CD4-positive, alpha-beta T cell treated with Interleukin-6 for 4 hours (primary cell): Measurements from ENCODE around the gene CAMK2D.

Experiments used
- DNase-seq: peaks from one replicate; pipeline ENCODE4 v3.0.0-alpha.2; 2020; ENCODE audit warnings: mixed read lengths

CAMK2D gene

DNA sequence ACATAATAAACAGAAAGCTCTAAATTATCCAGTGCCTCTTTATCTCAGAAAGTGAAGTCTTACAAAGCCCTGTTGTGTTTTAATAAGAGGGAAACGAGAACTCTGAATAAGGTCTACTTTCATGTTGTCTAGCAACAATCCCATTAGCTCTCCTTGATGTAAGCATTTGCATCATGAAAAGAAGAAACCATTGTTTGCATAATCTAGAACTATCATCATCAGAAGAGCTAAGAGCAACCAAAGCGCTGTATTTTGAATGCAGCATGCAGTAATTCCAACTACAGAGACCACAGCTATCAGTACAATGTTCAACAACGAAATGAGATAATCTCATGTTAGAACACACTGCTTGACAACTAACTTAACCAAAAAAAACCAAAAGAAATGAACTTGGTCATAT is 257.1 kb downstream of the CAMK2D start:
- no peak for DNase-seq

DNA sequence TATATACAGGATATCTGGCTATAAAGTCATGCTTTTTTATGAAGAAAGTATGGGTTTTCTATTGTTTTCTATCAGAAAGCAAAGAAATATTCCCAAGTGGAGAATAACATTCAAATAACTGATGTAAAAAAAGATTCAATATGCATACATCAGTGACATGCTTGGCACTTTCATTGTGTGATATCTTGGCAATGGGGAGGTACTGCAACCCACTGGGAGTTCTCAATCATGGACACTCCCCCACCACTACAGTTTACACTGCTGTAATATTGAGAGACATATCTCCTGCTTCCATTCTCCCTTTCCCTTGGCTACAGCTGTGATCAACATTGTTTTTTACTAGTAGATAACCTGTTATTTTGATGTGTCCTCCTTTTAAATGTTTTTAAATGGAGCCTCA is 257.8 kb downstream of the CAMK2D start:
- no peak for DNase-seq

DNA sequence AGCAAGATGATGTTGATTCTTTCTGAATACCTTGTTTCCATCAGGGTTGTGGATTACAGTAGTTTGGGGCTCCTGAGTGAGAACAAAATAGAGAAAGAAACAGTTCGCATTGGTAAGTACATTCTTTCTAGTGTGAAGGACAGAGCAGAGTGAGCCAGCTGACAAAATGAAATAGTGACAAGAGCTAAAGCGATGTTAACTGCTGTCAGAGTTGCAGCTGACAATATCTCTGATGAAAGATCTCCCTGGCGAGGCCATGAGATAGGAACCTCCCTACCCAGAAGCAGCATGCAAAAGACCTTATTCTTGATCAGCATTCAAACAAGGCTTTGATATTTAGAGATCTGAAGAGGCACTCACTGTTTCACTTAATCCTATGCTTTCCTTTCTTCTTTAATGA is 258.6 kb downstream of the CAMK2D start:
- DNase-seq = no peak

DNA sequence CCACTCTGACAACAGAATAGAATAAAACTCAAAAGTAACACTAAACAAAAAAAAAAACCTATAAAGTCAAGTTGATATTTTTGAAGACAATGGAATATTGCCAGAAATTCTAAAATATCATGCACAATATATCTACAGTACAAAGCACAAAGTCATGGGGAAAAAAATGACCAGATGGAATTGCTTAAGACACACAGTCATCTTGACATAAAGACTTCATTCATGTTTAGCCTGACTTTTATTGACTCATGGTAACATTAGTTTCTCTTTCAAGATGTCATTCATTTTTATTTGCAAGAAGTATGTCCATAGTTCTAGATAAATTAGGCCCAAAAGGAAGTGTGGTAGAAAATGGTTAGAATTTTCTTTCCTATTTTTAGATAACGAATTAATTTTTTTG is 259.1 kb downstream of the CAMK2D start:
- no peak for DNase-seq

DNA sequence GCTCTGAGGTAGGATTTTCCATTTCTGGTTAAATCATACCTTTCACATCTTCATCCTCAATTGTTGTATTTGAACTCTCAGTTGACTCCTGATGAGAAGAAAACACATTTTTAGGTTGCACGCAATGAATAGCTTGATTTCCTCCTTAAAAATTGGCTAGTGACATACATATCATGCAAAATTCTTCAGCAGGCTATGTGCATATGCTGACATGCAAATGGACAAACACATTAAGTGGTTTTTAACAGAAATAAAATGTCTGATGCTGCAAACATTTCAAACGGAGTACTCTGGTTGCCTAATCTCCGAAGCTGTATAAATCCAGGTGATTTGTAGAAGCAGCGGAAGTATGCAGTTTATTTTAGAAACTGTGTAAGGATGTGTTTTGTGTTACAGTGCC is 261.1 kb downstream of the CAMK2D start:
- DNase-seq = no peak

DNA sequence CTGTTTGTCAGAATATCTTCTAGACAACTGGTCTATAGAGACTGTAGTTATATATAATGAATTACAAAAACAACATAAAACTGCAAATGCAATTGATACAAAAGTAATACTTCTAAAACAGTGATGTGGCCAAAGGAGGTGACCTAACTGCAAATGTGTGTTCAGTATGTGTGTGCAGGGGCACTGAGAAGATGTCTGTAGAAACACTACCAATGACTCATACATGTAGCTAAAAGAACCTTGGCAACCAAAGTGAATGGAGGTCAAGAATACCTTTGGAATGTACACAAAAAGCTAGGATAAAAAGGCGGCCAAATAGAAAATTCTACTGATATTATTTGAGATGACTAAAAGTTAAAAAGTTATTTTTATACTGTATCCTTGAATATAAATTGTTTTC is 261.8 kb downstream of the CAMK2D start:
- no peak for DNase-seq

DNA sequence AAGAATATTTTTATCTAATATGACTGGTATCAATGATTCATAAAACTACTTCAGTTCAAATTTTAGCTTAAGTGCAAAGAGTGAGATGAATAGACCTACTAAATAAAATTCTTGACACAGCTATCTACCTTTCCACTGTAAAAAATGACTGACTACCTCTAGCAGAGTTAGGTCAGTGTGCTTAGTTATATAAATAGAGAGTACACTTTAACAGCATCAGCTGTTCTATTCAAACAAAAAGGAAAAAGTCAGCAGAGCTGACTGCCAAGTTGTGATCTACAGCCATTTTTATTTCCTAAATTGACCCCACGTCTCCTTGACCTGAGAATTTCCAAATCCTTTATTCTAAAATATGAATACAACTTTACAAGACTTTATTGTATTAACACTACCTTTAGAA is 262.4 kb downstream of the CAMK2D start:
- no peak for DNase-seq

DNA sequence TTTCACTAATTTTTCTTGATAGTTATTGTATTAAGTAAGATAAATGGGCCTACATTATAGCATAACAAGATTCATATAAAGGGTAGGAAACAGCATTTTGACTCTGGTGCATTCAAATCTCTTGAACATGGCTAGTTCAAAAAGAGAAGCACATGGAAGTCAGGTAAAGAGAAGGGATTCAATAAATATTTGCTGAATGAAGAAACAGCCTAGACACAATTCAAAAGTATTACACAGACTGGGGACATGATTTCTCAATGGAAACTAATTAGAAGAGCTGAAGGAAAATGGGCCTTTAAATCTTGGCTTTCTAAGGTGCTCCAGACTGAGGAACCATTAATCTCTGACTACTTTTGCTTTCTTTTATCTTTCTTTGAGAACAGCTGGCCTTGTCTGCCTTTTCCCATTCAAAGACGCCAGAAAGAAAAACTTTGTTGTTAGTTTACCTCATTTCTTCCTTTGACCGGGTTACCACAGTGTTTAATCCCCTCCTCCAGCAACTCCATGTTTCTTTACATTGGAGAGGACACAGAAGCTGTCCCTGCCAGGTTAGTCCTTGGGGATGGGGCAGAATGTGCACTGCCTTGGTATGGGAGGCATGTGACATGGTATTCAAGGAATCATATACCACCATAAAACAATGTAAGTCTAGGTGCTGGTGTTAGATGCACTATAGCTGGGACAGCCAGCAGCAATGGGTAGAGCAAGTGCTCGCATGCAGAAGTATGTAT is 264.2 kb downstream of the CAMK2D start:
- DNase-seq = no peak

DNA sequence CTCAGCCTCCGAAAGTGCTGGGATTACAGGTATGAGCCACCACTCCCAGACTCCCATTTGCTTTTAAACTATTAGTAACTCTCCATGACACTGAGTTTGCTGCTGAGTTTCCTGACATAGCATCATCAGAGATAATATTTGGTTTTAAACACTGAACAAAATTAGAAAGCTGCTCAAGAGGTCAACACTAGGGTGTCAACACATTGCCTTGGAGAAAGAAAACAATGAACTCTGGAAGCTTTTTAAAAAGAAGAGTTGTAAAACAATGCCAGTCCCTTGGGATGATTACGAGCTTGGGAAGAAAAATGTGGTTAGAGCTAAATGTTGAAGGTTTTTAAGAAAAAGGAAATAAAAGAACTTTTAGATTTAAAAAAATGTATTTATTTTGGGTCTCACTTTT is 264.8 kb downstream of the CAMK2D start:
- no peak for DNase-seq

DNA sequence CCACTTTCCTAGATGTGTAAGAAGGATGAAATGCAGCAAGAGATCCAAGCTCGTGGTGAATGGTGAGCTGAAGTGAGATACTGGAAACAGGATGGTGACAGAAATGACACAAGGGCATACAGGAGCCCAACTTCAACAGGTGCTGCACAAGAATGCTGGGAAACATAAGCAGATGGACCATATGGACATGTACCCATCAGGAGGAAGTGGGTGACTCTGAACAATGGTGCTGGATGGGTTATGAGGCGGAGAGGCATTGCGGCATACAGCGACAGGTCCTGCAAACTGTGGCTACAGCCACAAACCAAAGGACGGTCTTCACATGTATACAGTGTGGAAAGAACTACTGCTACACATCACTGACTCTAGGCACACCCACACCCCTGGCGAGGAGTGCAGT is 265.7 kb downstream of the CAMK2D start:
- DNase-seq = no peak

DNA sequence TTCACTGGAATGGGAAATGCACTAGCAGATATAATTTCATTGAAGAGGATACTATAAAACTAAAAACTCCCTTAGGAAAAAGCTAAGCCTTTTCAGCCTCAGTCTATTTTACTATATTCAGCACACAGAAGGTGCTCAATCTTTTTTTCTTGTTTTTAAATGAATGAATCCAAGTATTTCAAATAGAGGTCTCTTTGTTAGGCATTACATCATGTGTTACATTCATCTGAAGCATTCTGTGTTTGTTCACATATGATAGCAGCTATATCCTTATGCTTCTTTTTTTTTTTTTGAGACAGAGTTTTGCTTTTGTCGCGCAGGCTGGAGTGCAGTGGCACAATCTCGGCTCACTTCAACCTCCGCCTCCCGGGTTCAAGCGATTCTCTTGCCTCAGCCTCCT is 278.4 kb downstream of the CAMK2D start:
- no peak for DNase-seq

DNA sequence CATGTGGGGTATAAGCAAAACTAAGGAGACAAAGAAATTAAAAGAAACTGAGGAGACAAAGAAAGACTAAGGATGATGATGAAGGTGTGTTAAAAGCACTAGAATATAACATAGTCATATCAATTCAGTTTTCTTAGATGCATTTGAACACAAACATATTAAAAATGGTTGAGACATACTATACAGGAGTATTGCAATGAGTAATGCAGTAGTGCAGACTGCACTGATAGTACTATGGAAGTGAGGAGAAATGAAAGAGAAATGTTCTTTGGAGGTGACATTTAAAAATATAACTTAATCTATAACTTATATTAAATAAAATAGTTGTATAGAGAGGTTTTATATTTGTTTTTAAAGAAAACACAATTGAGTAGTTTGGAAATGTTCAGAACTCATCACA is 279.2 kb downstream of the CAMK2D start:
- DNase-seq = no peak

DNA sequence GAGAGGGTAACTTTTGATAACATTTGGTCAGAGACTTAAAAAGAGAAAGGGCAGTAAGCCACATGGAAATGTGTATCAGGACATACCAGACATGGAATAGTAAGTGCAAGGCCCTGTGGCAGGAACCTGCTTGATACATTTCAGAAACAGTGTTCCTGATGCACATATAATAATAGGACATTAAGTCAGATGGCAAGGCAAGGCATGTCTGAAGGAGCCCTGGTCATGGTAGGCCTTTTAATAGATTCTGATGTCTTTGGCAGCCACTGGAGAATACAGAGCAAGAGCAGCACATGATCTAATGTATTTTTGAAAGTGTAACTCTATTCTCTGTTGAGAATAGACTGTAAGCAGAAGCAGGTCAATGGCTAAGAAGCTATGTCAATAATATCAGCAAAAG is 279.7 kb downstream of the CAMK2D start:
- no peak for DNase-seq

DNA sequence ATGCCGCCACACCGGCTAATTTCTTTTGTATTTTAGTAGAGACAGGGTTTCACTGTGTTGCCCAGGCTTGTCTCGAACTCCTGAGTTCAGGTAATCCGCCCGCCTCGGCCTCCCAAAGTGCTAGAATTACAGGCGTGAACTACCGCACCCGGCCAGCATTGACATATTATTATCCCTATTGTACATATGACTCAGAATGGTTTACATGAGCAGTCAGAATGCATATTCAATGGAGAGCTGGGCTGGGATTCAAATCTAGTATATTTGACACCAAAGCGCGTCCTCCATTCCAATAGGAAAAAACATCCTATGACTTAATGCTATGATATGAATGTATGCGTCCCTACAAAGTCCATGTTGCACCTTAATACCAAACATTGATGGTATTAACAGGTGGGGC is 281.4 kb downstream of the CAMK2D start:
- no peak for DNase-seq

DNA sequence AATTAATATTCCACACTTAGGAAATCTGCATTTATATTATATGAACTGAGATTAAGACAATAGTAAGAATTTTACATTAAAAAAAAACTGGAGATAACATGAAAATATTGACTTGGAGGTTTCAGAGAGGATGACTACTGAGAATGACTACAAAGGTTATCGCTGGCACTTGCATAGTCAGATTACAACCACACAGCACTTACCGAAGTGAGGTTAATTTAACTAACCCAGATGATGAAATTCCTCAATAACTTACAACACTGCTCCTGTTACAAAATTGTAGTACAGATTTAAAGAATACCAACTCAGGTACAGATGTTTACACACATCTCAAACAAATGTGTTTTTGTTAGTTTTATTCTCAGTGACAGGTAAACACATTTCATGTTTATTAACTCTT is 283.5 kb downstream of the CAMK2D start:
- no peak for DNase-seq

DNA sequence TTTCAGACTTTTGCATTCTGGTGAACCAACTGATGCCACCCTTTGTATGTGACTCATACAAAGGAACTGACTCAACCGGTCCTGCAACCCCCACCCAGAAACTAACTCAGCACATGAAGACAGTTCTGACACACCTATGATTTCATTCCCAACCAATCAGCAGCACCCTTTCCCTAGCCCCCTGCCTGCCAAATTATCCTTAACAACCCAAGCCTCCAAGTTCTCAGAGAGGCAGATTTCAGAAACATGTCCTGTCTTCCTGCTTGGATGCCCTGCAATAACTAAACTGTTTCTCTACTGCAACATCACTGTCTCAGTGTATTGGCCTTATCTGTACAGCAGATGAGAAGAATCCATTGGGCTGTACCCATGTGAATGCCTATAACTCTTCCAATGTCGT is 284.7 kb downstream of the CAMK2D start:
- DNase-seq = no peak

DNA sequence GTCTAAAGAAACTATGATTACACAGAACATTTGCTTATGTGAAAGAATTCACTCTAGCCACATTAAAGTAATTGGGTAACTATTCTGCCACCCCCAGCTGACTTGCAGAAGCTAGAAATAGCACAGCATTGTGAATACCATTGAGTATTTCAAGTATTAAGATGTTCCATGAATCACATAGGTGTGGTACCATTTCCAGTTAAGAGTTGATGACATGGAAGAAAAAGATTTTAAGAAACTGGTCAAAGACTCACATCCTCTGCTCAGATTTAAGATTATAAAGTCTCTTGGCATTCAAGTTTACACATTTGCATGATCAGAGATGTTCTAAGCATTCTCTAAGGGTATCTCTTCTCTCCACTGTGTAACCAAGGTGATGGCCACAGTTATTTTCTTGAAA is 287.5 kb downstream of the CAMK2D start:
- DNase-seq = no peak

DNA sequence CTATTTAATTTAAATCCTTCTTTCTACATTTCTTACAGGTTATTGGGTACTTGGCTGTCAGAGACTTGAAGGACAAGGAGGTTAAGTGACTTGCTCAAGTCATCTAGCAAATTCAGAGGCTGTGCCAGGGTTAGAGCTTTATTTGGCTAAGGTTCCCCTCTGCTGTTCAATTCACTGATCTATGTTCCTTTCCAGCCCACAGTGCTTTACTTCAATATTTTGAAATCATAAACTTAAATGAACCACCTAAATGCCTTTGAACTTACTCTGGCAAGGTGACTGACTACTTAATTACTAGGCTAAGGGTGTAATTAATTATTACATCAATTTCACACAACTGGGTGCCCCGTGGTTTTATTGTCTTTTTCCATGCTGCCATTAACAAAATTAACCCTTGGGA is 288.7 kb downstream of the CAMK2D start:
- DNase-seq = no peak

DNA sequence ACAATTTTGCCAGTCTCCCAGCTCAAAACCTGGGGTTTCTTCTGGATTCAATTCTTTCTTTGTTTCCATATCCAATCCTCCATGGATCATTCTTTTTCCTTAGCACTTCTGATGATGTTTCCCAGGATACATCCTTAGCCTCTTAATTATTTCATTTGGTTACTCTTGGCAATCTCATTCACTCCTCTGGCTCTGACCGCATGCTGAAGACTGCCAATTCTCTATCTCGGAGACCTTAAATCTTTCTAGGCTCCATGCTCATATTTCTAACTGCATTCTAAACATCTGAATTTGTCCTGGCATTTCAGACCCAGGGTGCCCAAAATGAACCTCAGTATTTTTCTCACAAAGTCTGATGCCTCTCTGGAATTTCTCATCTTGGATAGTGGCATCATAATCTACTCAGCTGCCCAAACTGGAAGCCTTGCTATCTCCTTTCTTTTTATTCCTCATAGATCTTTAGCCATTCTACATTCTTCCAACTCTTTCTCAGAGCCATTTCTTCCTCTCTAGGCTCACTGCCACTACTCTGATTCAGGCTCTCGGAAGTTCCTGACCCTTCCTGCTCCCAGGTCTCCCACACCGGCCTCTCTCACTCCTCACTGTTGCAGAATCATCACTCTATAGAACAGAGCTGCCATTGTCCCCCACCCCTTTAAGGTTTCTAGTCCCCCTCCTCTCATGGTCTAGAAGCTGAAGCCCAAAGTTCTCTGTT is 290.2 kb downstream of the CAMK2D start:
- no peak for DNase-seq

DNA sequence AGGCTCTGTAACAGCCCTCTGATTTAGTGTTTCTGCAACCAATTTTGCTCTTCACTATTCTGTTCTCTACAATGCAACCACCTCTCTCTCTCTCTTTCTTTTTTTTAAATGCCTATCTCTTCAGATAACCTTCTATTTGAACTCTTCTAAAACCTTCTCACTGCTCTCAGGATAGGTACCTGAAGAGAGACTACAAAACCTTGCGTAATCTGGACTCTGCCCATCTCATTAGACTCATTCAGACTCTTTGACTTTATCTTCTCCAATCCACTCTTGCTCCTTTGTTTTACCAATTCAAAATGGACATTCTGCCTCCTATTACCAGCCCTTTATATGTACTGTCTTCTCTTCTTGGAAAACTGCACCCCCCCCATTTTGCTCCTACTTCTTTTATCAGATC is 291.6 kb downstream of the CAMK2D start:
- no peak for DNase-seq

DNA sequence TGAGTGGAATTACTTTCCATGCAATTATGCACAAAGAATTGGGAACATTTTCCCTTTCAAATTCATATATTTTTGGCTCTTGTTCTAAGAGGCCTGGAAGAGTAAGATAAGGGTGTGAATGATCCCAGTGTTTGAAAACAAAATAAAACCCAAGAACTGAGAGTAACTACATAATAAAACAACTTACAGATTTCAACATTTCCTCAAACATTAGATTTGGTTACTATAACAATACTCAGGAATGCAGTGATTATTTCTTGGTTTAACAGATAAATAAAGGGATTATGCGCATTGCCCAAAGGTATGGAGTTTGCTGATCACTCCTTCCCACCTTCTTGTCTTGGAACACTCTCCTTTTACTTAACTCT is 292.5 kb downstream of the CAMK2D start:
- DNase-seq = no peak

DNA sequence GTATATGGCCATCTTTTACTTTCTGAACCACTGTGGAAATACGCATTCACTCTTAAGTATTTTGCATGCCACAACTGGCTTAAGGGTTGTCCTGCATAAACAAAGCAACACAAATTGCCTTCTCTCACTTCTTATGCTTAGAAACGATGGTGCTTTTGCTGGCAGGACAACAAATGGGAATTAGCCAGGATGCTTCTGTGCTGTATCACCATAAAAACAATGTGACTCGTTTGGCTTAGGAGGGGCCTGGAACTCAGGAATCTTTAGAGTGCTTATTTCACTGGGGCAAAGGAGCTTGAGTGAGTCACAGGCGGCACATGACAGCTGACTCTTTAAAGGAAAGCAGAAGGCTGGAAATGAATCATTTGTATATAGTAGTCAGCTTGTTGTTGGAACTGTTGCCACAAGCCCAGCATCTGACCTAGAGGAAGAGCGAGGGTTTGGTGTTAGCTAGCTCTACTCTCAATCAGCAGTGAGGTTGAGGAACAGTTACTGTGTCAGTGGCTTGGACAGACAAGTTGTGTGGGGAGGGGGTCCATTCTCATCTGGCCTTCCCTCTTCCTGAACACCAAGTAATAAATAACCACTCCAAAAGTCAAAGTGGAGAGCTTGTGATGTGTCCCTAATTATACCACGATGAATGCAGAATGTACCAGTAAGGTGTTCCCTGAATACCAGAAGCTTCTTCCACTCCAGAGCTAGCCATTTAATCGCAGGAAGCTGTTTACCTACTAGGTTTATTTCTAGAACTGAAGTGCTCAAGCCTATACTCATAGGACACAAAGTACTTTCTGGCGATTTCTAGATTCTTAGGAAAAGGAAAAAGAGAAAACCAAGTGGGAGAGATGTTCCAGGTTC is 293.1 kb downstream of the CAMK2D start:
- DNase-seq = peak; percentile 5

DNA sequence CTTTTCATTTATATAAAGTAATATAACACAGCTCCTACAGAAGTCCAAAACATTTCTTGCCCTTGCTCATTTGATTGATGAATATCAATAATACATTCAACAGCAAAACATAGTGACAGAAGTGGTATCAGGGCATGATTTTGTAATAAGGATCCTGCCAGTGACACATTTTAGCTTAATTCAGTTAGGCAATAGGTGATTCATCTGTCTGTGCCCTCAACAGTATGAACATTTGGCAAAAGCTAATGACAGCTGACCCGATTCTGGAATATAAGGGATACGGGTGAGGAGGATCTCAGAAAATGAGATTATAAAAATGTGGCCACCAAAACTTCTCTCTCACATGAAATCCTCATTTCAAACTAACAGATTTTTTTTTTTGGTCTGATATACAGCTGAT is 294.0 kb downstream of the CAMK2D start:
- no peak for DNase-seq

DNA sequence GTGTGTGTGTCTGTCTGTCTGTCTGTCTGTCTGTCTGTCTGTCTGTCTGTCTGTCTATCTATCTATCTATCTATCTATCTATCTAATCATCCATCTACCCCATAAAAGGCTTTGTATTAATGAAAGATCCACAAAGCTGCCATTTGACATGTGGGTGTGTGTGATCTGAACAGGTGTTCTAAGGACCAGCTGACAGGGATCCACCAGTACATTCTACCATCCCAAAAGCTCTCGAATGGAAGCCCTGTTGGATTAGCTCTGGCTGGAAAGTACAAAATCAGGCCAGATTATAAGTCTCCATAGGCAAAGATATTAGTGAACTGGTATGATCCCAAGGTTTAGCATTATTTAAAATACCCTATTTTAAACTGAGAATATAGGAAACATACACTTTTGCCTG is 299.3 kb downstream of the CAMK2D start:
- no peak for DNase-seq
